GM23248 (cell line): ENCODE data around the gene KCTD20. TPM values are rescaled to one million over a fixed set of nuclear protein-coding genes. Genes with fewer than 3 reads are reported as not detected.

ENCODE experiments used
- DNase-seq: peaks from one replicate; pipeline ENCODE4 v3.0.0-alpha.2; 2015
- H2AFZ ChIP-seq: fragments of 200-600 bp; sonication (generic); 2 replicates; pipeline ENCODE4 v1.6.1; 2016; ENCODE audit warnings: antibody characterized with exemption
- H3F3A ChIP-seq: fragments of 200-600 bp; sonication (generic); 2 replicates; pipeline ENCODE4 v1.6.1; 2016; ENCODE audit warnings: mild to moderate bottlenecking, antibody characterized with exemption, mixed run types; ENCODE audit not compliant: insufficient read depth
- H3K27ac ChIP-seq: fragments of 200-600 bp; sonication (generic); 2 replicates; pipeline ENCODE4 v1.5.1; 2016; ENCODE audit warnings: mild to moderate bottlenecking
- H3K27me3 ChIP-seq: fragments of 200-600 bp; sonication (generic); replicated peaks from 2 replicates; pipeline ENCODE4 v1.6.1; 2016; ENCODE audit warnings: mild to moderate bottlenecking; ENCODE audit not compliant: insufficient read depth
- H3K36me3 ChIP-seq: fragments of 200-600 bp; sonication (generic); 2 replicates; pipeline ENCODE4 v1.6.1; 2016; ENCODE audit warnings: low read depth, mild to moderate bottlenecking
- H3K4me1 ChIP-seq: fragments of 200-600 bp; sonication (generic); 2 replicates; pipeline ENCODE4 v1.6.1; 2016; ENCODE audit warnings: mild to moderate bottlenecking; ENCODE audit not compliant: insufficient read depth
- H3K4me2 ChIP-seq: fragments of 200-600 bp; sonication (generic); one replicate; pipeline ENCODE4 v1.6.1; 2016; ENCODE audit warnings: mild to moderate bottlenecking; ENCODE audit not compliant: unreplicated experiment
- H3K4me3 ChIP-seq: fragments of 200-600 bp; sonication (generic); 2 replicates; pipeline ENCODE4 v1.5.1; 2016; ENCODE audit warnings: mild to moderate bottlenecking
- H3K79me2 ChIP-seq: fragments of 200-600 bp; sonication (generic); 2 replicates; pipeline ENCODE4 v1.6.1; 2016; ENCODE audit warnings: mild to moderate bottlenecking; ENCODE audit not compliant: insufficient read depth
- H3K9ac ChIP-seq: fragments of 200-600 bp; sonication (generic); 2 replicates; pipeline ENCODE4 v1.6.1; 2016; ENCODE audit warnings: mild to moderate bottlenecking
- H3K9me2 ChIP-seq: fragments of 200-600 bp; sonication (generic); 2 replicates; pipeline ENCODE4 v1.6.1; 2016; ENCODE audit warnings: mixed run types, mild to moderate bottlenecking, moderate library complexity; ENCODE audit not compliant: insufficient read depth
- H3K9me3 ChIP-seq: fragments of 200-600 bp; sonication (generic); one replicate; pipeline ENCODE4 v1.6.1; 2017; ENCODE audit warnings: low read depth
- H4K20me1 ChIP-seq: fragments of 200-600 bp; sonication (generic); 2 replicates; pipeline ENCODE4 v1.6.0; 2016; ENCODE audit not compliant: insufficient read depth
- EZH2 ChIP-seq: fragments of 200-600 bp; sonication (generic); IDR thresholded peaks from 2 replicates; pipeline ENCODE4 v1.6.1; 2018; ENCODE audit warnings: antibody characterized with exemption, mild to moderate bottlenecking; ENCODE audit not compliant: insufficient read depth, poor library complexity, severe bottlenecking
- EZH2phosphoT487 ChIP-seq: fragments of 200-600 bp; sonication (generic); IDR thresholded peaks from 2 replicates; pipeline ENCODE4 v1.6.1; 2018; ENCODE audit warnings: antibody characterized with exemption, moderate library complexity, mild to moderate bottlenecking, low read depth; ENCODE audit not compliant: insufficient read depth
- WGBS, 2 experiments: methylation state at CpG; one replicate each; pipeline ENCODE4 v1.1.6; 2015 to 2017; ENCODE audit warnings: low lambda C conversion rate in 2 of 2, low coverage in 1 of 2; ENCODE audit errors: missing lambda C conversion rate in 2 of 2; 5-methylcytosine and 5-hydroxymethylcytosine counted together
- in situ Hi-C: fragments of 300-500 bp; cut with MboI; formaldehyde crosslinking; loops from 2 replicates; pipeline ENCODE4 v1.15.0; 2020
- polyA plus RNA-seq: library from polyadenylated mRNA; unstranded; fragments of >200 nt; fragmentation: Nextera tagmentation; extraction: Ambion mirVana; gene quantifications from 2 replicates; pipeline ENCODE4 v1.2.1, GENCODE V29; 2016
- total RNA-seq: library from RNA; depleted of rRNA; stranded (reverse); fragments of >200 nt; shearing (Covaris generic); gene quantifications from 2 replicates; pipeline ENCODE4 v1.2.3, GENCODE V29; 2014

Gene KCTD20
- total and polyA plus RNA-seq, 2 experiments from 2014 or later: 52.7 to 120 TPM

GRCh38 chr6:36422714-36423100 lies 20.1 kb upstream of the KCTD20 start:
- H3F3A ChIP-seq: no peaks in the 10 kb centered on the region
- 5 to 9% methylated on average over 4 of the region's 4 CpGs for WGBS, 2 experiments
- H3K27ac ChIP-seq: peak overlapping the region; percentile 61
- TF ChIP-seq EZH2: no peak
- no peak for TF ChIP-seq EZH2phosphoT487
- no peaks in the 10 kb centered on the region for H3K27me3 ChIP-seq
- H3K9me3 ChIP-seq: no peaks in the 10 kb centered on the region
- H3K9ac ChIP-seq: peak overlapping the region; percentile 75
- no peaks in the 10 kb centered on the region for H4K20me1 ChIP-seq
- in situ Hi-C loops: no loop called here
- H3K9me2 ChIP-seq: no peaks in the 10 kb centered on the region
- no peaks in the 10 kb centered on the region for H3K36me3 ChIP-seq
- peak overlapping the region; percentile 86 for H3K4me3 ChIP-seq
- no peaks in the 10 kb centered on the region for H3K79me2 ChIP-seq
- no peak for DNase-seq
- H2AFZ ChIP-seq: peak overlapping the region; percentile 99
- no peaks in the 10 kb centered on the region for H3K4me1 ChIP-seq
- H3K4me2 ChIP-seq: peak overlapping the region; percentile 87

- no peak for TF ChIP-seq EZH2phosphoT487
- no peak for TF ChIP-seq EZH2
- no peaks in the 10 kb centered on the region for H3K4me1 ChIP-seq
- peak overlapping the region; percentile 99 for H2AFZ ChIP-seq
- no peaks in the 10 kb centered on the region for H3F3A ChIP-seq
- H3K4me3 ChIP-seq: peak overlapping the region; percentile 86
- H3K9me2 ChIP-seq: no peaks in the 10 kb centered on the region
- peak overlapping the region; percentile 87 for H3K4me2 ChIP-seq
- H3K9ac ChIP-seq: peak overlapping the region; percentile 79
- H3K27me3 ChIP-seq: no peaks in the 10 kb centered on the region
- in situ Hi-C loops: no loop called here
- WGBS, 2 experiments: 1% methylated on average over 46 to 51 of the region's 51 CpGs
- no peaks in the 10 kb centered on the region for H3K9me3 ChIP-seq
- peak overlapping the region; percentile 61 for H3K27ac ChIP-seq
- H3K79me2 ChIP-seq: no peaks in the 10 kb centered on the region
- H3K36me3 ChIP-seq: no peaks in the 10 kb centered on the region
- no peaks in the 10 kb centered on the region for H4K20me1 ChIP-seq
- DNase-seq: peak; percentile 100
Observed at GRCh38 chr6:36423101-36423824, 19.5 kb upstream of the KCTD20 start.

- Histone ChIP-seq H3K79me2 (no peaks in the 10 kb centered on the region), H3K9me2 (no peaks in the 10 kb centered on the region), H3K9me3 (no peaks in the 10 kb centered on the region), H3F3A (0 out of 2 replicates have a peak, but pooled peaks cover 8% of the 10 kb centered on the region), H2AFZ (no peak overlapping the region), H3K4me1 (peaks cover 13% of the 10 kb centered on the region), H3K4me2 (no peak overlapping the region), H3K4me3 (no peak overlapping the region), H3K9ac (no peak overlapping the region), H4K20me1 (no peaks in the 10 kb centered on the region), H3K36me3 (no peaks in the 10 kb centered on the region), H3K27ac (no peak overlapping the region), H3K27me3 (no peaks in the 10 kb centered on the region)
- DNase-seq: no peak
- TF ChIP-seq EZH2 (no peak), EZH2phosphoT487 (no peak)
- in situ Hi-C loops: no loop called here
- 91 to 97% methylated on average over 3 of the region's 3 CpGs for WGBS, 2 experiments
Observed at GRCh38 chr6:36426622-36427021, 16.2 kb upstream of the KCTD20 start.

- no peak overlapping the region for H3K9ac ChIP-seq
- TF ChIP-seq EZH2phosphoT487 (no peak), EZH2 (no peak)
- peaks cover 23% of the 10 kb centered on the region for H3F3A ChIP-seq
- no peak overlapping the region for H3K27ac ChIP-seq
- H3K27me3 ChIP-seq: no peaks in the 10 kb centered on the region
- H3K9me2 ChIP-seq: no peaks in the 10 kb centered on the region
- in situ Hi-C loops: no loop called here
- H3K4me1 ChIP-seq: peaks cover 29% of the 10 kb centered on the region
- H3K9me3 ChIP-seq: no peaks in the 10 kb centered on the region
- no peaks in the 10 kb centered on the region for H4K20me1 ChIP-seq
- no peak overlapping the region for H3K4me3 ChIP-seq
- 40 to 68% methylated on average over 3 to 4 of the region's 4 CpGs for WGBS, 2 experiments
- no peak overlapping the region for H3K4me2 ChIP-seq
- no peaks in the 10 kb centered on the region for H3K79me2 ChIP-seq
- H2AFZ ChIP-seq: no peak overlapping the region
- H3K36me3 ChIP-seq: no peaks in the 10 kb centered on the region
- no peak for DNase-seq
Observed at GRCh38 chr6:36428911-36429310, 13.9 kb upstream of the KCTD20 start.
